Adrenal gland (tissue), 12 donors: Measurements from ENCODE around the gene CUEDC1. TPM values are rescaled to one million over a fixed set of nuclear protein-coding genes. Genes with fewer than 3 reads are reported as not detected.

Source experiments
- DNase-seq, 7 donors: peaks; one replicate each; pipeline ENCODE4 v3.0.0-alpha.2; 2019 to 2020
- H3K27ac ChIP-seq, 5 donors: fragments of 200-600 bp; sonication (generic) in 4 of 5; 1 replicate in 3 of 5; 2 replicates in 2 of 5; pipeline versions ENCODE4 v1.5.1 to v1.8.0; 2016 to 2020; ENCODE audit warnings: mild to moderate bottlenecking in 1 of 5
- H3K27me3 ChIP-seq: fragments of 200-600 bp; 2 replicates; pipeline ENCODE4 v1.8.0; 2021
- H3K36me3 ChIP-seq, 2 donors: fragments of 200-600 bp; replicated peaks in 1 of 2; 1 replicate in 1 of 2; 2 replicates in 1 of 2; pipeline versions ENCODE4 v1.5.1 to v1.8.0; 2018 to 2022
- H3K4me1 ChIP-seq, 2 donors: fragments of 200-600 bp; replicated peaks in 1 of 2; 1 replicate in 1 of 2; 2 replicates in 1 of 2; pipeline versions ENCODE4 v1.5.1 to v1.8.0; 2018 to 2021
- H3K4me3 ChIP-seq, 4 donors: fragments of 200-600 bp; sonication (generic) in 3 of 4; one replicate each; pipeline ENCODE4 v1.5.1; 2016 to 2018
- H3K9me3 ChIP-seq, 3 donors: fragments of 200-600 bp; sonication (generic) in 1 of 3; replicated peaks in 1 of 3; 1 replicate in 2 of 3; 2 replicates in 1 of 3; pipeline versions ENCODE4 v1.5.1 to v1.8.0; 2016 to 2021
- CTCF ChIP-seq, 6 experiments: fragments of 450-650 bp in 4 of 6; fragments of 200-600 bp in 2 of 6; sonication (generic) in 1 of 6; IDR thresholded peaks; 1 replicate in 5 of 6; 2 replicates in 1 of 6; pipeline versions ENCODE4 v1.5.1 to v1.8.0; 2016 to 2021; ENCODE audit warnings: antibody characterized with exemption in 6 of 6, mild to moderate bottlenecking in 2 of 6, moderate library complexity in 1 of 6
- POLR2A ChIP-seq, 2 donors: fragments of 450-650 bp; IDR thresholded peaks; one replicate each; pipeline ENCODE4 v1.6.1; 2017; ENCODE audit warnings: antibody characterized with exemption in 2 of 2, mild to moderate bottlenecking in 2 of 2, moderate library complexity in 1 of 2
- WGBS, 4 donors: extraction: QIAGEN DNeasy Blood & Tissue Kit in 2 of 4; methylation state at CpG; one replicate each; pipeline versions ENCODE4 v1.1.5 to v1.1.7; 2013 to 2017; 5-methylcytosine and 5-hydroxymethylcytosine counted together
- intact Hi-C, 2 donors: fragments of 100-400 bp; cut with DNase I; formaldehyde crosslinking; loops; one replicate each; pipeline versions ENCODE4 v1.14.1 to v1.15.0; 2022 to 2023
- polyA plus RNA-seq, 3 donors: library from polyadenylated mRNA; stranded (reverse); fragments of 200-250 nt in 2 of 3; fragments of 350-450 nt in 1 of 3; fragmentation: Illumina TruSeq in 1 of 3; extraction: RNeasy Lipid Tissue Mini Kit (QIAGEN cat#74804) in 1 of 3; gene quantifications; one replicate each; pipeline ENCODE4 v1.2.3, GENCODE V29; 2013 to 2014
- total RNA-seq, 9 donors: library from RNA; depleted of rRNA in 4 of 9; stranded (reverse); fragments of >200 nt in 4 of 9; fragments of 120-200 nt in 1 of 9; fragmentation: NEBNext Ultra II Directional in 1 of 9; extraction: Animal tissue kit (Norgen Biotek cat#: 25700) in 1 of 9; gene quantifications; one replicate each; pipeline versions ENCODE4 v1.1.0 to v1.2.4, GENCODE V29; 2013 to 2023
- donor health status: healthy with polysubstance abuse.
- donor health status: Bipolar disorder and iron deficiency.
- donor health status: DM: yes; HTN: yes; CAD: no.
- donor health status: DM: no; HTN: no; CAD: no.
- donor health status: DM: no; HTN: no; CAD: no.
- donor health status: DM: yes; HTN: yes; CAD: no.

Gene CUEDC1
- total and polyA plus RNA-seq, 12 donors = 9.4 to 47.3 (median 39.0) TPM

GRCh38 chr17:57944908-57945307, 10.3 kb downstream of the CUEDC1 start:
- Histone ChIP-seq H3K9me3 (no peaks in the 10 kb centered on the region), H3K27me3 (no peaks in the 10 kb centered on the region), H3K27ac (peak overlapping the region; percentile 8 to 96 (median 49)), H3K4me3 (no peak overlapping the region), H3K36me3 (no peaks in the 10 kb centered on the region), H3K4me1 (peaks cover 57 to 93% of the 10 kb centered on the region in 2 donors)
- DNase-seq = peak in 1 of 7 donors; percentile 25
- WGBS, 4 donors = 36 to 59% (median 39%) methylated on average over 4 to 6 of the region's 6 CpGs
- intact Hi-C loops = no loop called here
- no peak for TF ChIP-seq POLR2A (IDR thresholded peaks at IDR 0.05)
- no peak for TF ChIP-seq CTCF (IDR thresholded peaks at IDR 0.05)

- Histone ChIP-seq H3K4me1 (peaks cover 46 to 82% of the 10 kb centered on the region in 2 donors), H3K36me3 (no peaks in the 10 kb centered on the region), H3K4me3 (no peak overlapping the region), H3K27me3 (no peaks in the 10 kb centered on the region), H3K27ac (peak overlapping the region; percentile 77 to 96 (median 84)), H3K9me3 (no peaks in the 10 kb centered on the region)
- intact Hi-C loops = no loop called here
- 79 to 89% (median 85%) methylated on average over 3 of the region's 3 CpGs for WGBS, 4 donors
- DNase-seq = no peak
- TF ChIP-seq CTCF (IDR thresholded peaks at IDR 0.05) (no peak), POLR2A (IDR thresholded peaks at IDR 0.05) (no peak)
These were observed 11.6 kb downstream of the CUEDC1 start for GRCh38 chr17:57943645-57944044.

- H3K4me1 ChIP-seq = peaks cover 41 to 82% of the 10 kb centered on the region in 2 donors
- H3K36me3 ChIP-seq = no peaks in the 10 kb centered on the region
- H3K27me3 ChIP-seq = no peaks in the 10 kb centered on the region
- DNase-seq = peak in 3 of 7 donors; percentile 30 to 51 (median 47)
- no peak overlapping the region for H3K4me3 ChIP-seq
- intact Hi-C loops = no loop called here
- peak overlapping the region; percentile 77 to 96 (median 84) for H3K27ac ChIP-seq
- TF ChIP-seq POLR2A (IDR thresholded peaks at IDR 0.05) (peak in 1 of 2 donors; percentile 52), CTCF (IDR thresholded peaks at IDR 0.05) (no peak)
- WGBS, 4 donors = 38 to 43% (median 39%) methylated on average over 6 of the region's 6 CpGs
- H3K9me3 ChIP-seq = no peaks in the 10 kb centered on the region
These were observed 12.1 kb downstream of the CUEDC1 start for GRCh38 chr17:57943140-57943539.

- WGBS, 4 donors = 70 to 87% (median 77%) methylated on average over 10 of the region's 10 CpGs
- Histone ChIP-seq H3K27me3 (no peaks in the 10 kb centered on the region), H3K4me3 (no peak overlapping the region), H3K36me3 (no peaks in the 10 kb centered on the region), H3K4me1 (peaks cover 40 to 82% of the 10 kb centered on the region in 2 donors), H3K9me3 (no peaks in the 10 kb centered on the region), H3K27ac (peak overlapping the region in 4 of 5 donors; percentile 10 to 96 (median 66))
- DNase-seq = no peak
- intact Hi-C loops = no loop called here
- no peak for TF ChIP-seq POLR2A (IDR thresholded peaks at IDR 0.05)
- TF ChIP-seq CTCF (IDR thresholded peaks at IDR 0.05) = no peak
These were observed 13.5 kb downstream of the CUEDC1 start for GRCh38 chr17:57941384-57942370.
